Astrocyte (in vitro differentiated cells and primary cell): ENCODE measurements around the gene ACOT11.

ENCODE experiments used
- EZH2 ChIP-seq: IDR thresholded peaks from 2 replicates; pipeline ENCODE4 v1.6.1; 2012; ENCODE audit warnings: mild to moderate bottlenecking, low read length, inconsistent platforms; ENCODE audit not compliant: insufficient read depth
- TF ChIP-seq, protein P1 (sequence below): IDR thresholded peaks from 2 replicates; pipeline ENCODE4 v1.5.1; 2011; ENCODE audit warnings: low read depth, mild to moderate bottlenecking, inconsistent platforms, low read length, moderate library complexity; ENCODE audit not compliant: insufficient read depth

DNA sequence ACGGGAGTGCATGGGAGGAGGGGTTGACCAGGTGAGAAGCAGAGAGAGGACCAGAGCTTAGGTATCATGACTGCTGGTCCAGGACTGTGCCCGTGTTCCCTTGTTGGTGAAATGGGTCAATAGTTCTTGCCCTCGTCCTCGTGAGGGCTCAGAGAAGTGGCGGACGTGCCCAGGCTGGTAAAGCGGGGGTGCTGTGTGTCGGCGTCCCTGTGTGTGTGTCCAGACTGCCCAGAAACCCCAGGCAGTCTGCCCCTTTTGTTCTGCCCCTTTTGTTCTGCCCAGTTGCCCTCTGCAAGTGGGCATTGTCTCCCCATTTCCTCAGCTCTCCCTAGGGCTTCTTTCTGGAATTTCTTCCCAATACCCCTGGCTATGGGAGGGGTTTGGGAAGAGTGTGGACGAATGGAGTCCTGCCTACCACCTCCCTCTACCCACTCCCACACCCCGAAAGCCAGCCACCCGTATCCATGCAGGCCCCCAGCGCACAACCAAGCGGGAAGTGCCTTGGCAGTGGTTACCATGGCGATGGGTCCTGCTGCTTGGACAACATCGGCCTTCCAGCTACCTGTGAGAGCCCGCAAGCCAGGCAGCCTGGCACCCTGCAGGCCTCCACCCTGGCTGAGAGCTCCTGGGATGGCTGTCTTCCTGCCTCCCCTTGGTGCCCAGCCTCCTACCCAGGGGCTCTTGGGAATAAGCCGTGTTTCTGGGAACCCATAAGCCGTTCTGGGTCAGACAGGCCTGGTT is 34.7 kb downstream of the ACOT11 start:
- TF ChIP-seq, protein P1, sequence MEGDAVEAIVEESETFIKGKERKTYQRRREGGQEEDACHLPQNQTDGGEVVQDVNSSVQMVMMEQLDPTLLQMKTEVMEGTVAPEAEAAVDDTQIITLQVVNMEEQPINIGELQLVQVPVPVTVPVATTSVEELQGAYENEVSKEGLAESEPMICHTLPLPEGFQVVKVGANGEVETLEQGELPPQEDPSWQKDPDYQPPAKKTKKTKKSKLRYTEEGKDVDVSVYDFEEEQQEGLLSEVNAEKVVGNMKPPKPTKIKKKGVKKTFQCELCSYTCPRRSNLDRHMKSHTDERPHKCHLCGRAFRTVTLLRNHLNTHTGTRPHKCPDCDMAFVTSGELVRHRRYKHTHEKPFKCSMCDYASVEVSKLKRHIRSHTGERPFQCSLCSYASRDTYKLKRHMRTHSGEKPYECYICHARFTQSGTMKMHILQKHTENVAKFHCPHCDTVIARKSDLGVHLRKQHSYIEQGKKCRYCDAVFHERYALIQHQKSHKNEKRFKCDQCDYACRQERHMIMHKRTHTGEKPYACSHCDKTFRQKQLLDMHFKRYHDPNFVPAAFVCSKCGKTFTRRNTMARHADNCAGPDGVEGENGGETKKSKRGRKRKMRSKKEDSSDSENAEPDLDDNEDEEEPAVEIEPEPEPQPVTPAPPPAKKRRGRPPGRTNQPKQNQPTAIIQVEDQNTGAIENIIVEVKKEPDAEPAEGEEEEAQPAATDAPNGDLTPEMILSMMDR, result no peak
- no peak for TF ChIP-seq EZH2
